Measurements from ENCODE around the gene HPGD.

HPGD gene
- total RNA-seq, result 14.8 to 20.3 reads per million in 2 donors

GRCh38 chr4:174522183-174523024, at the start of gene HPGD:
Gene HPGD (minus strand): TSS chr4:174522488. CDS start chr4:174522451, 37 bp downstream.
- DNase-seq, result peak; percentile 68

GRCh38 chr4:174564529-174564928, 42.2 kb upstream of the HPGD start:
- DNase-seq, result no peak

GRCh38 chr4:174563399-174563798, 41.1 kb upstream of the HPGD start:
- DNase-seq, result no peak

GRCh38 chr4:174561560-174561959, 39.3 kb upstream of the HPGD start:
- DNase-seq, result no peak

GRCh38 chr4:174559894-174560293, 37.6 kb upstream of the HPGD start:
- DNase-seq, result no peak

GRCh38 chr4:174555789-174556630, 33.7 kb upstream of the HPGD start:
- DNase-seq, result no peak

GRCh38 chr4:174554231-174554728, 32.0 kb upstream of the HPGD start:
- DNase-seq, result no peak

- no peak for DNase-seq
Observed at GRCh38 chr4:174553828-174554227, 31.5 kb upstream of the HPGD start.

- no peak for DNase-seq
Observed at GRCh38 chr4:174553031-174553430, 30.7 kb upstream of the HPGD start.

GRCh38 chr4:174550541-174550940, 28.3 kb upstream of the HPGD start:
- no peak for DNase-seq

GRCh38 chr4:174549721-174550120, 27.4 kb upstream of the HPGD start:
- DNase-seq, result no peak

- DNase-seq, result no peak
Observed at GRCh38 chr4:174545268-174545667, 23.0 kb upstream of the HPGD start.

- DNase-seq, result no peak
Observed at GRCh38 chr4:174544496-174544895, 22.2 kb upstream of the HPGD start.

GRCh38 chr4:174540175-174540574, 17.9 kb upstream of the HPGD start:
- DNase-seq, result no peak

GRCh38 chr4:174539571-174539970, 17.3 kb upstream of the HPGD start:
- no peak for DNase-seq

- DNase-seq, result no peak
Observed at GRCh38 chr4:174538876-174539250, 16.6 kb upstream of the HPGD start.

GRCh38 chr4:174538123-174538875, 16.0 kb upstream of the HPGD start:
- no peak for DNase-seq

GRCh38 chr4:174537634-174538033, 15.3 kb upstream of the HPGD start:
- no peak for DNase-seq

- no peak for DNase-seq
Observed at GRCh38 chr4:174534461-174534860, 12.2 kb upstream of the HPGD start.

- no peak for DNase-seq
Observed at GRCh38 chr4:174532445-174532844, 10.2 kb upstream of the HPGD start.

- DNase-seq, result no peak
Observed at GRCh38 chr4:174531486-174531885, 9.2 kb upstream of the HPGD start.

GRCh38 chr4:174528226-174528625, 5.9 kb upstream of the HPGD start:
- no peak for DNase-seq

- no peak for DNase-seq
Observed at GRCh38 chr4:174526731-174527130, 4.4 kb upstream of the HPGD start.

All from activated gamma-delta T cell (primary cell).